COLO668 (cell line): ENCODE results near the gene MRTO4.
"Not testable (repeated sequence)": the region's sequence is repeated elsewhere in the genome, so short reads cannot be mapped to it uniquely, and the experiment has no call there.

Experiments
- DNase-seq: peaks from one replicate; lab custom pipeline; 2025; ENCODE audit not compliant: unreplicated experiment; lab: John Stamatoyannopoulos, UW

Gene MRTO4

DNA sequence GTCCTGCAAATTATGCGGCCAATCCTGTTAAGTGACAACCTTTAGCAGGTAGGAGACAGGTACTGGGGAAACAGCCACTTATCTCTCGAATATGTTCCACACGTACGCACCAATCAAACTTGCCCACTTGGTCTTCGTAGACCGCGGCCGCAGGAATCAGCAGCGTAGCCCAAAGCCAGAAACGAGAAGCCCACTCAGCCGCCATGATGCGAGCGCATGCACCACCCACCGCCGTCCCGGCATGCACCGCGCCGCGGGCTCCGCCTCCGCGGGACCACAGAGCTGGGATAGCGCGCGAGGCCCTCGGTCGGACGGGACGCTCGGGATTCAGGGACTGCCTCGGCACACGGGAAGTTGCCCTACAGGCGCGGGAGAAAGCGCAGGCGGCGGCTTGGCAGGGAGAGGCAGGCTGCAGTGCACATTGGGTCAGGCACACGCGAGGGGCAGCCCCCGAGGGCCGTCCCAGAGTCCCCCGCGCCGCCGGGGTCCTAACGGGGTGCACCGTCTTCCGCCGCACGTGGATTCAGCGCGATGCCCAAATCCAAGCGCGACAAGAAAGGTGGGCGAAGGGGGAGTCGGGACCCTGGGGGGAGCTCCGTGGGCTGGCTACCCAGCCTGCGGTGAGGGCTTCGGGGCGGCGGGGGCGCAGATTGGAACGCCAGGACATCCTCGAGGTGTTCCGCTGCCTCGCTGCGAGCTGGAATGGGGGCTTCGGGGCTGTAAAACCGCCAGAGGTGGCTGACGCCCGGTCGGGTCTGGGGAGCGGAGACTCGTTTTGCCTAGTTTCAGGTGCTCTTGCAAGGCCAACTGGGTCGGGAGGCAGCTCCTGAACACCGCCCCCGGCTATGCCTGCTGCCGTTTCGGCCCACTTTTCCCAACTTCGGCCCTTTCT lies at the start of gene MRTO4, which contains the start of gene EMC1:
Gene MRTO4 (plus strand): TSS at position 501 of the 892 bp plus-strand sequence. CDS start 31 bp downstream, at position 532.
Gene EMC1 (minus strand): TSS at position 220 of the 892 bp plus-strand sequence. CDS start 15 bp downstream, at position 205.
- DNase-seq: peak; percentile 99

DNA sequence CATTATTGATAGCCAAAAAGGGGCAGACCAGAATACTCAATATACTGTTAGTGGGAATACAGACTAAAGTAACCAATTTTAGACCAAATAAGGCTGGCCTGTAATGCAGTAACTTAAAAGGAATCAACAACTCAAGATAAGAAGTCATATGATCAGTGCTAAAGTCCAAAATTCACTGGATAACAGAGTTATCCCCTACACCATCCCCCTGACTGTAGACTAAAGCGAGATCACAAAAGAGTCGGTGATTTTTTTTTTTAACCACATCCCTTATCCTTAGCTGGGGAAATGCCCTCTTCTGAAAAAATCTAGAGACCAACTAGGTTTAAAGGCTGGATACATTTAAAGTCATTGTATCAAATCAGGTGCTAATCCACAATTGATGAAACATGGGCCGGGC lies 49.2 kb upstream of the MRTO4 start:
- no peak for DNase-seq

DNA sequence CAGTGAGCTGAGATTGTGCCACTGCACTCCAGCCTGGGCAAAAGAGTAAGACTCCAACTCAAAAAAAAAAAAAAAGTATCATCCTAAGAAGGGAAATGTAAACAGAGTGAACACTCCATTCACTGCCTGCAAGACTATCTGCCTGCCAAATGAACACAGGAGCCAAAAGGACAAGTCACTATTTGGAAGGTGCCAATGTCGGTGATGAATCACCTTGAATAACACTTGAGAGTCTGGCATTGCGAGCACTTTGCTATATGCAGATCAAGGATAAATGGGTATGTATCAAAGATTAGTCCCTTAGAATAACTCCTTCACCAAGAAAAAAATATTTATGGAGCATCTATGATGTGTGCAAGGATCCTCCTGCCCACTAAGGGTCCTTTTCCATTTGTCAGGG lies 48.2 kb upstream of the MRTO4 start:
- no peak for DNase-seq

DNA sequence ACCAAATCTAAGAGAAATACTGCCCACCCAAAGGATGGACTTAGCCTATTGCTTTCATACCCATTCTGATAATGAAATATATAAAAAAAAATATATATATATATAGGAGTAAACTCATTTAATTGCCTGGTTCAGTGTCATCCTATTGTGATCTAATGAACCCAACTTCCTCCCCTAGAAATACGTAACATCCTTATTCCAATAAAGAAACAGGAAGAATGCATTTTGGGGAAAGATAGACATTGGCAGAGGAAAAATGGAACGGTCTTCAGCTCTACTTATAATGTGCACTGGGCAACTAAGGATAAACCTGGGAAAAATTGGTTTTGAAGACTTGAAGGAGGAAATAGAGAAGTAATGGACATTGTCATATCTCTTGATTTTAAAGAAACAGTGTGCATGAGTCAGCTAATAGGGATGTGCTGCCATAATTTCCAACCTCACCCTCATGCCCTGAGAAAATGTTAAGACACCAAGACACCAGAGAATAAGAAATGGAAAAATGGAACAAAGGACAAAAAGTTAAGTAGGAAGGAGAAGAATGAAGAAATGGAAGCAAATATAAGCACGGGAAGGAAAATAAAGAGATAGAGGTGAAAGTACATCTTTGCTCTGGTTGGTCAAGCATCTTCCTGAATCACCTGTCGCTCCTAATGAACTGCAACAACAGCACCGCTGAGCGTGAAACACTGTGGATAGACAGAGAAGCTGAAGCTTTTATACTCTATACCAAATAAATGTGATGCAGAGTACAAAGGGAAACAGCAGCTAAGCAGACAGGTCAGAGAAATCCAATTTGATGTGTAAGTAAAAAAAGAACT lies 46.9 kb upstream of the MRTO4 start:
- no peak for DNase-seq

DNA sequence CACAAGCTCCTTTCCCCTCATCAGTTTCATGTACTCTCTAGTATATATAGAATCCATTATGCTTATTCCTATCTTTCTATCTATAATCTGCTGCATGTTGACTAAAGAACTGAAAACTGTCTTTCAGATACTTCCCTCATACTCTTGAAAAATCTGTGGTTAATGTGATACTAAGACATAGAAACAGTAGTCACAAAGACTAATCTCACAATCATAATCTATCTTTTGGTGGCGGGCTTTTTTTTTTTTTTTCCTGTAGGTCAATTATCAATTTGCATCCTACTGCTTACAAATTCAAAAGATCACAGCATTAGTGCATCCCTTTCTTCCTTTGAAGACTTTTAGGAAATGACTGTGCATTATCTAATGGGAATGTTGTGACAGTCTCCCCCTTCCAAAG lies 46.2 kb upstream of the MRTO4 start:
- no peak for DNase-seq

DNA sequence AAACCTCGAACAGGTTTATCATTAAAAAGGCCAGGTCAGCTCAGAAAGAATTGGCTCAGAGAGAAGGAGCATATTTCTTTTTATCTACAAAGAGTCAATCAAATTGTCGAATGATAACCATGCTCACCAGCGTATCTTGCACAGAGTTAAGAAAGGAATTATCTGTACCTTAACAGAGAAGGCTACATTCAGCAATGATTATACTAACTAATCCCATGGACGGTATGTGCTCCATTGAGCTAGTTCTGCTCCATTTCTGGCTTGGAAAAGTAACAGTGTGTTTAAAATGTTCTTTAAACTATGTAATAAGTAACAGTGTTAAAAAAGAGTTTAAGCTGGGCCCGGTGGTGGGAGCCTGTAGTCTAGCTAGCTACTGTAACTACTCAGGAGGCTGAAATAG lies 45.8 kb upstream of the MRTO4 start:
- no peak for DNase-seq

DNA sequence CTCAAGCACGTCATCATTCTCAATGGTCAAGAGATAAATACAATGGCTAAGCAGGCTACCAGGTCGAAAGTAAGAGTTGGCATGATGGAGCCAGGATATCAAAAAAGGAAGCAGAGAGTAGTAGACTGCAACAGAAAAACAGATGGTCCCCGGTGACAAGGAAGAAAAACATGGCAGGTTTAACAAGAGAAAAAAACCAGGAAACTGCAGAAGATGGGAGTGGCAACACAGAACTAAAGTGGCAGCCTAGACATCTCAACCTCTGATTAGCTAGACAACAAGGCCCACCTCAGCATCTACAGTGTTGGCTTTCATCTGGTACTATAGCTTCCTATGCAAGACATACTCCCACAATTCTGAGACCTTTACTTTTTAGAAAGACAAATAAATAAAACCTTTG lies 44.7 kb upstream of the MRTO4 start:
- no peak for DNase-seq

DNA sequence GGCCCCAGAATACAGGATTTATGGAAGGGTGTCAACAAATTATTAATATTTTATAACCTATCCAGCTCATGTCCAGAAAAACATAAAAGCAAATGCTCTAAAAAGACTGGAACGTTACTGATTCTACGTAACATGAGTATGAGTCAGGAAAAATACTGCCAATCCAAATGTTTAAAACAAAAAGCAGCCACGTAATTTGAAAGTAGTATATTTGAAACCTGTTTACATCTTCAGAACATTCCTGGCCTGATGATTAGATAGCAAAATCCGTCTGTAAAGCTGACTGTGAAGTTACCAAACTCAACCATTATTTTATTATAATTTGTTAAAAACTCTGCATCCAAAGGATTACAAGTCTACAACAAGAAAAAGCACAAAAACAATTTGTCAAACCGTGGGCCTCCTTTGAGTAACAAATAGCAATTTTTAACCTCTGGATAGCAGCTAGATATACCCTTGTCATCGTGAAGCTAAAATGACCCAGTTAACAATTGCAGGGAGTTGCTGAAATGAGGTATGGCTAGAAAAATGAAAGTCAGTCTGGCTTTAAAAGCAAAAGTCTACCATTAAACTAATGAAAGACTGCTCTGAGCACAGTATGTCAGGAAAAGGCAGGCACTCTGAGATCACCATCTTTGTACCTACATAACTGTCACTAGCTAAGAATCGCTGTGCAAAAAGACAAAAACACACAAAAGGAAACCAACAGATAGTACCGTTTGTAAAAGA lies 42.7 kb upstream of the MRTO4 start:
- no peak for DNase-seq

DNA sequence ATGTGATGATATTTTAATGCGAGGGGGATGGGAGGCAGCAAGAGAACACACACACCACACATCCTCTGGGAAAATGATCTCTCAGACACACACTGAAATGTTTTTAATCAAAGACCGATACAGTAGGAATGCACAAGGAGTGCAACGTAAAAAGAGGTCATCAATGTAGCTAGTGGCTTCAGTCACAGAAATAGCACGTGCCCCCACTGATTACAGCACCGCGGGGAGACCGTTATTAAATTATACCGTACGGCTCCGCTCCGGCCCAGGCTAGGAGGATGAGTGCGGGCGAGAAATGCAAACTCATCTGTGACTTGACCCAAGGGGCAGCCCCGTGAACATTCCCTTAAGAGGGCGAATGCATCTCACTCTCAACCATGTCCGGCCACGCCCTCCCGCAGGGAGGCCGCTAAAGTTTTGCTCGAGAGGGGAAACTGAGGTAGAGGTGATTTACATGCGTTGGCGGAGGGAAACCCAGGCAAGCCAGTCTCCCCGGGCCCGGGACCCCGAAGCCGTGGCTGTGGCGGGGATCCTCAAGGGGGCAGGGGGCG lies 42.1 kb upstream of the MRTO4 start:
- peak; percentile 58 for DNase-seq

DNA sequence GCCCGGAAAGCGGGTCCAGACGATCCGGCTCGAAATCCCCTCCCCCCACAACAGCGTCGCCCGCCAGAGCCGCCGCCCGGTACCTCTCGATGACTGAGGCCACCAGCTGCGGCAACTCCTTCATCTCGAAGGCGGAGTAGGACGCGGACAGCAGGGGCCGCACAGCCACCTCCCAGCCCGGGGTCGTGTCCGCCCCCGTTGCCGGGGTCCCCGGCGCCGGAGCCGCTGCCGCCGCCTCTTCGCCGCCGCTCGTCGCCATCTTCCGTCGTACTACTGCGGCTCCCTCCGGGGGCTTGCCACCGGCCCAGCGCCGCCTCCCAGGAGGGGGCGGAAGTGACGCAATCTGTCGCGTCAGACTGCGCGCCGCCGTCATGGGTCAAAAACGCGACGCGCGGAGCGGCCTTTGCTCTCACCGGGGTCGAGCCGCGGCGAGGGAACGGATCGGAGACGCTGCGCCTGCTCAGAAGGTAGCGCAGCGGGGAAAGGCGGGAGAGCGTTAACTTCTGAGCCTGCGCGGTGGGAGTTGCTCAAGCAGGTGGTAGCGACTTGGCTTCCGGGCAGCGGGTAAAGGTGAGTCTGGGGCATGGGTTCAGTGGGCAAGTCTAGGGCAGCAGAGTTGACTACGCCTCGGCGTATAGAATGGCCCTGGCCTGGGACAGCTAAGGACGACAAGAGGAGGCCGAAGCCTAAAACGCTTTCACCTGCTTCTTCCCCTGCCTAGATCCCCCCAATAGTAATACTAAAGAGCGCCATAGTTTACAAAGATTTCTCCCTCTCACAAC lies 41.4 kb upstream of the MRTO4 start, which contains the start of gene UBR4:
Gene UBR4 (minus strand): TSS at position 277 of the 782 bp plus-strand sequence. CDS start 18 bp downstream, at position 259.
- peak; percentile 100 for DNase-seq

DNA sequence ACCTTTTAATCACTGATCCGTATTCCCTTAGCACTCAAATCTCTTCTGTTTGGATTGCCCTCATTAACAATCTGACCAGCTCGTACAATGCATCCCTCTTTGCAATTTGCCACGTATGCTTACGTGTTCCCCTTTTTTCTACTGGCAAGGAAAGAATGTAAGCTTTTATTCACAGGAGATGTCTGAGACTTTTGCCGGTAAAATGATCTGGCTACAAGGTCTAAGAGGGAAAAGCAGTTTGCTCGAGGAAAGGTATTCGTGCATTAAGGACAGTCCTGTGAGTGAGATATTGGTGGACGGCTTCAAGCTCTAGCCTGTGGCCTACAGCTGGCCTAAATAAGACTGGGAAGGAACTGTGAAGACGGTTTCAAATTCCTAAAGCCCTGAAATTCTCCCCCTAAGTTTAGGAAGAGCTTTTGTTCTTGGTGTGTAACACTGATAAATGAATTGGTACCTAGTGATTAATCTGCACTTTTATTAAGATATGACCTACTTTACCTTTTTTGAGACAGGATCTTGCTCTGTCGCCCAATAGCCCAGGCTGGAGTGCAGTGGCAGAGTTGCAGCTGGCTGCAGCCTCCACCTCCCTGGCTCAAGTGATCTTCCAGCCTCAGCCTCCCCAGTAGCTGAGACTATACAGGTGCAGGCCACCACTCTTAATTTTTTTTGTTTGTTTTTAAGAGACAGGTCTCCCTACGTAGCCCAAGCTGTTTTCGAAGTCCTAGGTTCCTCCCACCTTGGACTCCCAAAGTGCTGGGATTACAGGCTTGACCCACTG lies 40.6 kb upstream of the MRTO4 start:
- DNase-seq: peak; percentile 28

DNA sequence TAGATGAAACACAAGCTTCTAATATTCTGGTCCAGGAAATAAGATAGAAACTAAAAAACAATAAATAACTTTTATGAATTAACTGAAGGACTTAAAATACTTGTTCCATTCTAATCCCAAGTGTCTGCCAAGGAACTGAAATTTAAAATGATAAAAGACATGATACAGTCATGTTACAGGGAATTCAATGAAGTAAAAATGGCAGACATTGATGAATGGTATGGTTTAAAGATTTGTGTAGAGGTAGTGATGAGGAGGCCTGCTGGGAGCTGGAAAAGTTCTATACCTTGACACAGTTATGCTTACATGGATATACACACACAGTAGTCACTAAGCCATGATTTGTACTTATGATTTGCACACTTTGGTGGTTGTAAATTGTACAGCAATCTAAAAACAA lies 39.4 kb upstream of the MRTO4 start:
- DNase-seq: no peak

DNA sequence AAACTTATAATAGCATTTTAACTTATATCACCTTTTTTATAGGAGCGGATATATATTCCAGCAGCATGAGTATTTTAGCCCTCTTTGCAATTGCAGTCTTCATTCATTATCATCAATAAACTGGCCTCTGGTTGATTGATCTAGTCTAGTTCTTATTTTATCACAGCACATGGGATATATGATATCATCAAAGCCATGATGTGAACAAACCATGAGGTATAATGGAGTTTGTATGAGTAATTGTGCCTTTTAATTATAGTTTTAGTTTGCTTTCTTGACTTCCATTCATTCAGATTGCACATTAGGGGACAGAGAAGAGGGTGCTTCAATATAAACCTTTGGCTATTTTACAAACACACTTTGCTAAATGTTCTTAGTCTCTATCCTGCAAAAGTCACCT lies 38.0 kb upstream of the MRTO4 start:
- DNase-seq: no peak

DNA sequence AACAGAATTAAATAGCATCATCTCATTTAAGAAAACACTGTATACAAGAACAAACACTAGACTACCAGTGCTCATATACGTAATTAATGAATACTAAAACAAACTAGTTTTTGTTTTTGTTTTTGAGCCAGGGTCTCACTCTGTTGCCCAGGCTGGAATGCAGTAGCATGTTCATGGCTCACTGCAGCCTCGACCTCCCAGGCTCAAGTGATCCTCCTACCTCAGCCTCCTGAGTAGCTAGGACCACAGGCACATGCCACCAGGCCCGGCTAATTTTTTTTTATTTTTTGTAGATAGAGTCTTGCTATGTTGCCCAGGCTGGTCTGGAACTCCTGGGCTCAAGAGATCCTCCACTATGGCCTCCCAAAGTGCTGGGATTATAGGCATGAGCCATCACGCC lies 35.0 kb upstream of the MRTO4 start:
- DNase-seq: not testable (repeated sequence)

DNA sequence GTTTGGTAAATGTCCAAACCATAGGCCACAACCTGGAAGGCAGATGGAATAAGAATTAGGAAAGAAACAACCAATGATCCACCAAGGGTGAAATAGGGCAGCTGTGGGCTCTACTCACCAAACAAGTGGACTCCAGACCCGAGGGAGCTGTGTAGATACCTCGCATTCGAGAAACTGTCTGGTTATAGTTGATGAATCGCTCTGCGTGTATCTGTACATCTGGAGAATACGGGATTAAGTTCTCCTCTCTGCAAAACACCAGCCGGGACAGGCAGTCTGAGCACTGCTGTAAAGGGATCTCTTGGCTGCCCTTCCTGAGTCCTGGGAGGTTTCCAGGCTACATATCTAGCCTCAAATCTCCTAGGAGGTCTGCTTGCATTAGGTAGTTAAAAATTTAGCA lies 32.2 kb upstream of the MRTO4 start:
- no peak for DNase-seq

DNA sequence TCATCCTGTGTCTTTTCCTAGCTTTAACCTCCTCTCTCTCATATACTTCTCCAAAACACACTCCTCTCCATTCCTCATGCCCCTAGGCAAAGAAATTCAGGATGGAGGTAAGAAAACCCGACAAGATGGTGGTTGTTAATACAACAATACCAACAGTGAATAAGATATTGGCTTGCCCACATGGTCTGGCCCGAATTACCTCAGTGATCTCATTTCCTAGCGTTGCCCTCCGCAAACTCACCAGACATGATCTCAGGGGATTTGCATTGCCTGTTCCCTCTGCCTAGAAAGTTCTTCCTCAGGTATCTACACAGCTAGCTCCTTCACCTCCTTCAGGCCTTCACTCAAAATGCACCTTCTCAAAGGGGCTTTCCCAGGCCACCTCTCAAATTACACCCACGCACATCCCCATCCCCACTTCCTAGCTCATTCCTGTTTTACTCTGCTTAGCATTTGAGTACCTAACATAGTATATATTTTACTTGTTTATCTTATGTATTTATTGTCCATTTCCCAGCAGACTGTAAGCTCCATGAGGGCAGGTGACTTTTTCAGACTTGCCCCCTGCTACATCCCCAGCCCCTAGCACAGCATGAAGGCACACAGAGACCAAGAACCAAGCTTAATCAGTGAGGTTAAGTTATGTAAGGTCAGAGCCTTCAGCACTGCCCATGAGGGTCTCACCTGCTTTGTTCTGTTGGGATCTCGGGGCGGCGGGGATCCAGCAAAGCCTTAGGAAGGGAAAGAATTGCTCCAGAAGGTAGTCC lies 31.3 kb upstream of the MRTO4 start:
- DNase-seq: no peak

DNA sequence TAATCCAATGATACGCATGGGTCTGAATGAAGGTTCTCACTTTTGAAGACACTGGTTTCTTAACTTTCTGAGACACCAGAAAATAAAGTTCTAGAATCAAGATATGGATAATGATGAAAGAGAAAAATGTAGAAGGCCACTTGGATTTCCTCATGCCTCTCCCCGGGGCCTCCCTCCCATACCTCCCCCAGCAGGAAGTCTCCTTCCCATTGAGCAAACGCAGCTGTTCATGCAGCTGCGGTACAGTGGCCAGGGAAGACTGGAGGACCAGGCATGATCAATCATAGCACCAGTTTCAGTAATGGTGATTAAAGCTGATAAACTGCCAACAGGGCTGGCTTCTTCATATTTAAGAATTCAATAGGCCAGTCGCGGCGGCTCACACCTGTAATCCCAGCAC lies 30.6 kb upstream of the MRTO4 start:
- peak; percentile 78 for DNase-seq

DNA sequence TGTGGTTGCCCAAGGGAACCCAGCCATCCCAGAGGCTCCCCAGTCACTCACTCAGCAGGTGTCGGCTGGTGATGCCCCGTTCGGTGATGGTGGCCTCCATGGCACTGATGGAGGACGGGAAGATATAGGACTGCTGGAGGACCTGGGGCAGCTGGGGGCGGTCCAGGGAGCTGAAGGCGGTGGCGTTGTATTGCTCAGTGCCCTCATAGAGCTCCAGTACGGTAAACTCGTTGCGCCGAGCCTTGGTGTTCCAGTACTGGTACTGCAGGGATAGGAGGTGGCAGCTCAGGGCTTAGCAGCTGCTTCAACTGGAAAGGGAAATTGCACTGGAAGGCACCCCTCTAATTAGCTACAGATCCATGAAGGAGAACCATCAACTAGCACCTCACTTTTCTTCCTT lies 29.0 kb upstream of the MRTO4 start:
- DNase-seq: no peak
